SH-SY5Y (cell line): ENCODE results near the gene USH1G.

Experiments
- GATA2 ChIP-seq: IDR thresholded peaks from 2 replicates; pipeline ENCODE4 v1.6.1; 2011; ENCODE audit warnings: mild to moderate bottlenecking, low read depth, low read length
- GATA3 ChIP-seq: IDR thresholded peaks from 2 replicates; pipeline ENCODE4 v1.6.1; 2011; ENCODE audit warnings: low read depth, mild to moderate bottlenecking, low read length, moderate library complexity

Gene USH1G

DNA sequence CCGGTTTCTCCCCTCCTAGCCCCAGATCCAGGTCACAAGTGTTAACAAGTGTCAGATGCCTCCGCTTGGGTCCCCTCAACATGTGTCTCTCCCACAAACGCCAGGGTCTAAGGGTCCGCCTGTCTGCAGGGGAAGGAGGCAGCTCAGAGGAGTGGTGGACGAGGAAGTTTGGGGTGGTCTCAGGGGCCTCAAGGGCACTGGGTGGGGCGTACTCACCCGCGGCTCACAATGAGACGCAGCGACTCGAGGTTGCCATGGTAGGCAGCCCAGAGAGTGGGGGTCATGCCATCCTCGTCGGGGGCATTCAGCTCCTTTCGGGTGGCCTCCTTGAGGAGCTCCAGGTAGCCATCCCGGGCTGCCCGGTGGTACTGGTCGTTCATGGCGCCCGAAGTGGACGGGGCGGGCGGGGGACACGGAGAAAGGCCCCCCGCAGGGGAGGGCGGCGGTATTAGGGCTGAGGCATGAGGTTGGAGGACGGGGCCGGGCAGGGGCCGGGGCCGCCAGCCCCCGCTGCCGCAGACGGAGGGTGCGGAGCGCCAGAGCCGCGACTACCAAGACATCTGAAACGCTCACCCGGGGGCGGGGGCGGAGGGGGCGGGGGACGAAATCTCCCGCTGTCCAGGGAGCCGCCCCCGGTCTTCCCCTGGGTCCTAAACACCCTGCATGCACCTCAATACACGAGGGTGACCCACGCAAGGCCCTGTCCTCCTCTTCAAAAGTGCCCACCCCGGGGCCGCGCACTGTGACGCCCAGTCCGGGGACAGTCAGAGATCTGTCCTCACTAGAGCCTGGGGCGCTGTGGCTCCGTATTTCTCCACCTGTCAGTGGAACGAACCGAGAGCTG is at the start of gene USH1G:
TSS of gene USH1G (minus strand) at position 562 of the 844 bp plus-strand sequence. CDS start at position 380, 182 bp downstream.
- TF ChIP-seq GATA3: no peak
- TF ChIP-seq GATA2: no peak

DNA sequence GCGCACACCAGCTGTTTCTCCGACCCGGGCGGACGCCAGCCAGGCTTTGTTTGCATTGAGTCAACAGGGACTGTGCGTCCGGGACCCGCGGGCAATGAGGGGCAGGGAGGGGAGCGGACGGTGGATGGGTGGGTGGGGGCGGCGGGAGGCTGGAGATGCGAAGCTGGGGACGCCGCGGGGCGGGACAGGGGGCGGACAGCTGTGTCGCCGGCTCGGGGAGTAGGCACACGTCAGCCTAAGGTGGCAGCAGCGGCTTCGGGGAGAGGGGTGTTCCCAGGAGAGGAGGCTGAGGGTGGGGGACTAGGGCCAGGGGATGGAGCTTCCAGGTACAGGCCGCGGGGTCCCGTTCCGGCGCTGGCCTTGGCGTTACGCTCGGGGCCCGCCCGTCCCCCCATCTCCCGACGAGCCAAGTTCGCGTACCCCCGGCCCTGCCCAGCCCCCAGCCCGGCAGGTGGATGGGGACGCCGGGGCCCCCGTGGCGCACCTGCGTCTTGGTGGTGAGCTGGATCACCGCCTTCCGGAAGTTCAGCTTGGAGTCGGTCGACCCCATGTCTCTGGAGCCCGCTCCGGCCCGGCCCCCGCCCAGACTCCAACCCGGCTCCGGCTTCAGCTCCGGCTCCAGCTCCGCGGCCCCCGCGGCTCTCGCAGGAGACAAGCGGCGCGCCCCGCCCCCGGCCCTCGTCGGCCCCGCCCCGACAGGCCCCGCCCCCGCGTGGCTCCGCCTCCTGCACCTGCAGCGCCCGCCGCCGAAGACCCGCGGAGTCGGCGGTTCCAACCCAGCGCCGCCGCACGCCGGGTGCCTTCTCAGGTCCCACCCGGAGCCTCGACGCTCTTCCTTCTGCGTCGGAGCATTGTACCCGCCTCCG is 49.3 kb upstream of the USH1G start, which contains the start of gene HID1:
TSS of gene HID1 (minus strand) at position 653 of the 866 bp plus-strand sequence. CDS start at position 550, 103 bp downstream.
- TF ChIP-seq GATA3: no peak
- TF ChIP-seq GATA2: no peak

- TF ChIP-seq GATA2 (no peak), GATA3 (no peak)
Observed at GRCh38 chr17:74971842-74972106, 48.7 kb upstream of the USH1G start.

DNA sequence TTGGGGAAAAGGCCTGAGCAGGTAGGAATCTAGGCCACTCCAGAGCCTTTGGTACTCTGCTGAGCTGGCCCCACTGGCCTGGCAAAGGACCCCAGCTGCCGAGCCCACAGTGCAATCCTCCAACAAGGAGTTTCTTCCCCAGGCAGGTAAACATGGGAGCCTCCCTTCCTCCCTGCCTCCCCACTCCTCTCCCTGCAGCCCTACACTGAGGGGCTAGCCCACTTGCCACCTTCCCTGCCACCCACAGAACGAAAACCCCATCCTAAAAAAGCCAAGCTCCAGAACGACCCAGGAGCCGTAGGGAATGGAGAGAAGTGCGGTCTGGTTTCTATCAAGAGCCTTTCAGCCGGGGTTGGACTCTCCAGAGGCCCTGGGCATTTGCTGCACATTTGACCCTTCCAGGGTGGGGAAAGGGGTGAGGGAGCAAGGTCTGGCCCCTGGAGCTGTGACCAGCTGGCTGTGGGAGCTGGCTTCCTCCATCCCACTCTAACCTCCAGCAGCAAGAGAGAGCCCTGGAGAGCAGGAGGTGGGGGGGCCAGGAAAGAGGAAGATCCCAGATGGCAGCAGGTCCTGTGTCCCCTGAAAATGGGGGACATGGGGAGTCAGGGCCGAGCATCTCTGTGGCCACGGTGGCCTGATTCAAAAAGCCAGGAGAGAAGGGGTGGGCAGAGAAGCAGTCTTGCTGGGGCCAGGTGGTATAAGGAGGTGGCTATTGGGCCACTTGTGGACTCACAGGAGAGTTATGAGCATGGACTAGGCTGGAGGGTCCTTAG is 48.2 kb upstream of the USH1G start:
- no peak for TF ChIP-seq GATA3
- no peak for TF ChIP-seq GATA2

DNA sequence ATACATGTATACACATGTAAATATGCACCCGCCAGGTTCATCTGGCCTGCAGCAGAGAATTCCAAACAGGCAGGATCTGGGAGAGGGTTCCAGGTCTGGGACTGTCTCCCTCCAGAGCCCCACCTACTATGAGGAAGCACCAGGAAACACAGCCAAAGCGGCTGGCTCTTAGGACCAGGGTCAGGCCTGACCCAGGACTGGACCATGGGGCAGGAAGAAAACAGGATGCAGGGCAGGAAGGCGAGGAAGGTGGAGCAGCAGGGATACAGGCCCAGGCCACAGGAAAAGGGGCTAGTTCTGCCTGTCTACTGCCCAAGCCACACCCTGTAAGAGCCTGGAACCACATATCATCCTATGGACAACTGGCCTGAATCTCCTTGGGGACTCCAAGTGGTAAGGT is 47.3 kb upstream of the USH1G start:
- TF ChIP-seq GATA3: no peak
- no peak for TF ChIP-seq GATA2

DNA sequence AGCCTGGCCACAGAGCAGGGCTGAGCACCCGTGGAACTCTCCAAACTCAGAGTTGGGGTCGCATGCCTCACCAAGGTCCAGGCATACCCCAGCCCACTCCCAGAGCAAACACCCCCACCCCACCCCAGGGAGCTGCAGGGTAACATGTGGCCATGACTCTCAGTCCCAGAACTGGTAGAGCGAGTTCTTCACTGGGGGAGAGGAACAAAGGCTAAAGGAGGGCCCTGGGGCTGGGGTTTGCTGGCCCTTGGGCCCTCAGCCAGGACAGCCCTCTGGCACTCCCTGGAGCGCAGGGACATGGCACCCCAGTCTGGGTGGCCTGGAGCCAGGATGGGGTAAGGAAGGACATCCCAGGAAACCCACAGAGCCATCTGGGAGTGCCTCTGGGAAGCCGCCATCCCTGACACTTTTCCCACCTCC is 45.3 kb upstream of the USH1G start:
- TF ChIP-seq GATA2: no peak
- TF ChIP-seq GATA3: no peak

- TF ChIP-seq GATA2: no peak
- no peak for TF ChIP-seq GATA3
Observed at GRCh38 chr17:74964988-74965622, 42.0 kb upstream of the USH1G start.

- TF ChIP-seq GATA3 (no peak), GATA2 (no peak)
Observed at GRCh38 chr17:74964246-74964761, 41.2 kb upstream of the USH1G start.

DNA sequence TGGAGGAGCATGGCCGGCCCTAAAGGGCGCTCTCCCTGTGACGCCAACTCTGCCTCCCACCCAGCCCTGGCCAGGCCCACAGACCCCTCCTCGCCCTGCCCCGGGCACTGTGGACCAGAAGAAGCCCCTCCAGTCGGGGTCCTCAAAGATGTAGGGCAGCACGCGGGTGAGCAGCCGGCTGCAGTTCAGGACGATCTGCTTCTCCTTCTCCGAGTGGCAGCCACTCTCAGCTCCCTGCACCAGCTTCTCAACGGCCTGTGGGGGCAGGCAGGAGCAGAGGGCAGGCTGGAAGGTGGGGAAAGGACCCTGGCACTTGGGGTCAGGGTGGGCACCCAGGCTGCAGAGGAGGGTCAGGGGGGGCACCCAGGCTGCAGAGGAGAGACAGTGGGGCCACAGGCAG is 40.6 kb upstream of the USH1G start:
- TF ChIP-seq GATA3 (no peak), GATA2 (no peak)

- TF ChIP-seq GATA3: no peak
- TF ChIP-seq GATA2: no peak
Observed at GRCh38 chr17:74962622-74963394, 39.8 kb upstream of the USH1G start.

DNA sequence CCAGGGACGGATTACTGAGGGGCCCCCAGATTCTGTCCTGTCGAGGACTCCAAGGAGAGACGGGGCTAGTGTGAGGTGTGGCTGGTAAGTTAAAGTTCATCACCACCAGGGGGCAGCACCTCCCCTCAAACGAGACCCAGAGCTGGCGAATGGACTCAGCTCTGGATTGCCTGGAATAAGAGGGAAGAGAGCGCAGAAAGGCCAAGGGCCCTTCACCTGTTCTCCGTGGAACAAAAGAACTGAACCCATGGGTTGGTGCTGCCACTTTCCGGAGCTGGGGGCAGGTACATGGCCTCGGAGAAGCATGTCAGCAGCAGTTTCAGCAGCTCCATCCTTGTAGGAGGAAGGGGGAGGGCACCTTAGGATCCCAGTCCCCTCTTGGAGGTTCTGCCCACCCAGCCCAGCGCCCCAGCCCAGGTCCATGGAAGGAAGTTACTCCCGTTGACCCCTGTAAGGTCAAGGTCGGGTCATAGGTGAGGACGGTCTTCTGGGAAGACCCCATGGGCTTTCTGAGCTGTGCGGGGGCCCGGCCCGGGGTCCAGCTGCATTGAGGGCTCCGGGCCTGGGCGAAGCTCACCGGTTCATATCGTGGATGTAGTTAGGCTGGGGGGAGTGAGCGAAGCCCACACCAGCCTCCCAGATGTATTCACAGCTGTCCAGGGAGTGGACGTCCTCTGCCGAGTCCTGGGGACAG is 38.7 kb upstream of the USH1G start:
- TF ChIP-seq GATA3: no peak
- no peak for TF ChIP-seq GATA2

GRCh38 chr17:74960570-74961342 is 37.7 kb upstream of the USH1G start:
- TF ChIP-seq GATA3 (no peak), GATA2 (no peak)

GRCh38 chr17:74959826-74960515 is 36.9 kb upstream of the USH1G start:
- TF ChIP-seq GATA3 (no peak), GATA2 (no peak)
